H1 (cell line): Measurements from ENCODE around the gene MAP7D1. TPM values are rescaled to one million over a fixed set of nuclear protein-coding genes. Genes with fewer than 3 reads are reported as not detected.

Source experiments
- CTCF ChIA-PET: fragments of 300-600 bp; sonication (Branson Sonifier 250); formaldehyde crosslinking; loops from one replicate; lab custom pipeline; 2021; ENCODE audit not compliant: partially characterized antibody; lab: Charles Lee
- POLR2A ChIA-PET: fragments of 300-600 bp; sonication (Branson Sonifier 250); formaldehyde crosslinking; loops from one replicate; lab custom pipeline; 2021; ENCODE audit warnings: inconsistent platforms; ENCODE audit not compliant: partially characterized antibody; lab: Charles Lee
- DNase-seq, 2 experiments: peaks; one replicate each; pipeline versions ENCODE4 v3.0.0 to v3.0.0-alpha.2; 2010 to 2022; ENCODE audit warnings: low spot score in 2 of 2, low read depth in 1 of 2, mixed read lengths in 1 of 2
- FAIRE-seq: peaks from 2 replicates; lab custom pipeline; 2011; peaks lifted over from hg19 to GRCh38; lab: Jason Lieb, UNC
- H2AFZ ChIP-seq: 2 replicates; pipeline ENCODE4 v1.8.1; 2012; ENCODE audit warnings: low read length, inconsistent platforms
- H2AK5ac ChIP-seq: 2 replicates; pipeline ENCODE4 v1.6.1; 2013; ENCODE audit warnings: low read depth, low read length
- H2BK120ac ChIP-seq: replicated peaks from 2 replicates; pipeline ENCODE3; 2013; ENCODE audit warnings: low read depth, low read length, inconsistent platforms
- H2BK12ac ChIP-seq: 2 replicates; pipeline ENCODE4 v1.6.1; 2013; ENCODE audit warnings: low read depth, low read length
- H2BK15ac ChIP-seq: 2 replicates; pipeline ENCODE4 v1.6.1; 2013; ENCODE audit warnings: low read length
- H2BK20ac ChIP-seq: 2 replicates; pipeline ENCODE4 v1.6.1; 2013; ENCODE audit warnings: low read length
- H2BK5ac ChIP-seq: 2 replicates; pipeline ENCODE4 v1.6.1; 2013; ENCODE audit warnings: low read depth, low read length
- H3K14ac ChIP-seq: 2 replicates; pipeline ENCODE4 v1.6.1; 2013; ENCODE audit warnings: inconsistent platforms; ENCODE audit not compliant: insufficient read length
- H3K18ac ChIP-seq: 2 replicates; pipeline ENCODE4 v1.6.1; 2013; ENCODE audit warnings: low read length; ENCODE audit errors: extremely low read depth
- H3K23ac ChIP-seq: 2 replicates; pipeline ENCODE4 v1.6.1; 2013; ENCODE audit warnings: inconsistent platforms; ENCODE audit not compliant: insufficient read length
- H3K23me2 ChIP-seq: 2 replicates; pipeline ENCODE4 v1.6.1; 2013; ENCODE audit warnings: low read depth, low read length
- H3K27ac ChIP-seq: 2 replicates; pipeline ENCODE4 v1.6.1; 2011; ENCODE audit warnings: low read depth, low read length, inconsistent platforms
- H3K27me3 ChIP-seq, 4 experiments: replicated peaks in 1 of 4; 1 replicate in 1 of 4; 2 replicates in 3 of 4; pipeline versions ENCODE4 v1.6.1 to v1.8.1; 2011 to 2013; ENCODE audit warnings: low read length in 3 of 4, mild to moderate bottlenecking in 3 of 4, inconsistent platforms in 2 of 4, mixed read lengths in 2 of 4, moderate library complexity in 1 of 4; ENCODE audit not compliant: control insufficient read depth in 3 of 4, insufficient read depth in 3 of 4; ENCODE audit errors: extremely low read depth in 1 of 4
- H3K36me3 ChIP-seq, 4 experiments: 2 replicates each; pipeline versions ENCODE4 v1.6.1 to v1.8.1; 2011 to 2013; ENCODE audit warnings: mild to moderate bottlenecking in 4 of 4, low read length in 3 of 4, moderate library complexity in 2 of 4, control low read depth in 1 of 4, inconsistent platforms in 1 of 4; ENCODE audit not compliant: insufficient read depth in 4 of 4, control insufficient read depth in 2 of 4
- H3K4ac ChIP-seq: replicated peaks from 2 replicates; pipeline ENCODE3; 2013; ENCODE audit warnings: low read length, low read depth, mixed read lengths, inconsistent platforms; ENCODE audit not compliant: insufficient read length
- H3K4me1 ChIP-seq, 4 experiments: replicated peaks in 1 of 4; 1 replicate in 1 of 4; 2 replicates in 3 of 4; pipeline versions ENCODE4 v1.6.1 to v1.8.1; 2011 to 2013; ENCODE audit warnings: low read length in 3 of 4, inconsistent platforms in 2 of 4, mixed read lengths in 1 of 4; ENCODE audit not compliant: insufficient read depth in 4 of 4, control insufficient read depth in 3 of 4
- H3K4me2 ChIP-seq, 2 experiments: 2 replicates each; pipeline versions ENCODE4 v1.6.1 to v1.8.1; 2011 to 2013; ENCODE audit warnings: low read depth in 2 of 2, low read length in 2 of 2, control low read depth in 1 of 2, inconsistent platforms in 1 of 2, mild to moderate bottlenecking in 1 of 2; ENCODE audit not compliant: insufficient read depth in 1 of 2
- H3K4me3 ChIP-seq, 4 experiments: fragments of 200-600, 300-600 bp in 1 of 4; sonication (generic), shearing (Covaris generic), sonication (Bioruptor Twin) in 1 of 4; 2 replicates each; pipeline versions ENCODE4 v1.5.1 to v1.8.1; 2011 to 2016; ENCODE audit warnings: low read length in 4 of 4, low read depth in 3 of 4, control low read depth in 2 of 4, inconsistent platforms in 2 of 4, mild to moderate bottlenecking in 2 of 4, mixed read lengths in 1 of 4, moderate library complexity in 1 of 4; ENCODE audit not compliant: insufficient read depth in 2 of 4; ENCODE audit errors: extremely low read depth in 1 of 4
- H3K56ac ChIP-seq: replicated peaks from 2 replicates; pipeline ENCODE3; 2013; ENCODE audit warnings: low read depth, mild to moderate bottlenecking, mixed read lengths, low read length, inconsistent platforms; ENCODE audit not compliant: insufficient read length
- H3K79me1 ChIP-seq: 2 replicates; pipeline ENCODE4 v1.6.1; 2013; ENCODE audit warnings: low read depth, low read length, control low read depth
- H3K79me2 ChIP-seq, 2 experiments: 2 replicates each; pipeline versions ENCODE4 v1.6.1 to v1.8.1; 2012 to 2013; ENCODE audit warnings: low read length in 2 of 2, mild to moderate bottlenecking in 2 of 2, inconsistent platforms in 1 of 2; ENCODE audit not compliant: insufficient read depth in 2 of 2, control insufficient read depth in 1 of 2
- H3K9ac ChIP-seq, 4 experiments: replicated peaks in 1 of 4; 1 replicate in 1 of 4; 2 replicates in 3 of 4; pipeline versions ENCODE4 v1.6.1 to v1.8.1; 2011 to 2013; ENCODE audit warnings: low read depth in 3 of 4, low read length in 3 of 4, control low read depth in 2 of 4, mild to moderate bottlenecking in 2 of 4, moderate library complexity in 2 of 4, inconsistent platforms in 1 of 4; ENCODE audit errors: extremely low read depth in 1 of 4
- H3K9me3 ChIP-seq, 2 experiments: 2 replicates each; pipeline versions ENCODE4 v1.6.1 to v1.8.1; 2012 to 2013; ENCODE audit warnings: mild to moderate bottlenecking in 2 of 2, moderate library complexity in 2 of 2, control low read depth in 1 of 2, inconsistent platforms in 1 of 2, low read depth in 1 of 2, low read length in 1 of 2, mixed read lengths in 1 of 2; ENCODE audit not compliant: insufficient read depth in 2 of 2
- H4K20me1 ChIP-seq, 2 experiments: replicated peaks in 1 of 2; 2 replicates each; pipeline versions ENCODE3 to v1.8.1; 2011 to 2013; ENCODE audit warnings: inconsistent platforms in 2 of 2, low read length in 2 of 2, mild to moderate bottlenecking in 1 of 2; ENCODE audit not compliant: insufficient read depth in 2 of 2, control insufficient read depth in 1 of 2
- H4K5ac ChIP-seq: 2 replicates; pipeline ENCODE4 v1.6.1; 2013; ENCODE audit warnings: low read length, low read depth, mixed read lengths, inconsistent platforms; ENCODE audit not compliant: insufficient read length
- H4K8ac ChIP-seq: 2 replicates; pipeline ENCODE4 v1.8.0; 2013; ENCODE audit warnings: mild to moderate bottlenecking, moderate library complexity, low read length, inconsistent platforms; ENCODE audit not compliant: insufficient read depth; ENCODE audit errors: extremely low read depth
- H4K91ac ChIP-seq: replicated peaks from 2 replicates; pipeline ENCODE3; 2013; ENCODE audit warnings: low read length, mixed read lengths, inconsistent platforms; ENCODE audit not compliant: insufficient read length
- EGR1 ChIP-seq: IDR thresholded peaks from 2 replicates; pipeline ENCODE4 v1.6.1; 2011; ENCODE audit warnings: low read depth, low read length, borderline replicate concordance
- GTF2F1 ChIP-seq: IDR thresholded peaks from 2 replicates; pipeline ENCODE4 v1.6.1; 2012; ENCODE audit warnings: low read depth, low read length, improper control_type of control experiment, borderline replicate concordance
- POU5F1 ChIP-seq: IDR thresholded peaks from 2 replicates; pipeline ENCODE4 v1.6.1; 2011; ENCODE audit warnings: low read depth, mild to moderate bottlenecking, low read length, moderate library complexity
- SIRT6 ChIP-seq: IDR thresholded peaks from one replicate; pipeline ENCODE4 v1.7.1; 2012; ENCODE audit warnings: low read length, inconsistent platforms
- SIX5 ChIP-seq: IDR thresholded peaks from 2 replicates; pipeline ENCODE4 v1.6.1; 2011; ENCODE audit warnings: mild to moderate bottlenecking, low read depth, low read length
- SP1 ChIP-seq: IDR thresholded peaks from 2 replicates; pipeline ENCODE4 v1.6.1; 2011; ENCODE audit warnings: low read depth, low read length
- SP2 ChIP-seq: IDR thresholded peaks from 2 replicates; pipeline ENCODE4 v1.6.1; 2012; ENCODE audit warnings: mild to moderate bottlenecking, low read length, inconsistent platforms
- TAF1 ChIP-seq: IDR thresholded peaks from 2 replicates; pipeline ENCODE4 v1.6.1; 2011; ENCODE audit warnings: mild to moderate bottlenecking, low read depth, low read length
- TAF7 ChIP-seq: optimal IDR thresholded peaks from 2 replicates; pipeline ENCODE3; 2011; ENCODE audit warnings: low read depth, mild to moderate bottlenecking, inconsistent platforms, low read length, moderate library complexity, borderline replicate concordance
- TCF12 ChIP-seq: IDR thresholded peaks from 2 replicates; pipeline ENCODE4 v1.6.1; 2011; ENCODE audit warnings: low read depth, mild to moderate bottlenecking, low read length
- WGBS, 2 experiments: shearing (Covaris generic) in 1 of 2; methylation state at CpG; one replicate each; pipeline versions ENCODE4 v1.1.6 to v1.1.7; 2013 to 2015; ENCODE audit warnings: low lambda C conversion rate in 2 of 2, mixed read lengths in 2 of 2, inconsistent platforms in 1 of 2, low coverage in 1 of 2, missing lambda C conversion rate in 1 of 2; ENCODE audit not compliant: insufficient replicate concordance in 2 of 2, insufficient coverage in 1 of 2, insufficient read length in 1 of 2; ENCODE audit errors: extremely low coverage in 1 of 2, missing lambda C conversion rate in 1 of 2; 5-methylcytosine and 5-hydroxymethylcytosine counted together
- polyA plus RNA-seq, 7 experiments: library from polyadenylated mRNA; depleted of rRNA in 3 of 7; stranded (reverse) in 5 of 7; unstranded in 2 of 7; fragments of >200 nt in 5 of 7; fragments of 200-250 nt in 2 of 7; gene quantifications; 1 replicate in 5 of 7; 2 replicates in 1 of 7; 4 replicates in 1 of 7; pipeline versions ENCODE4 v1.2.1 to v1.2.3, GENCODE V29; 2011 to 2013; ENCODE audit warnings: missing spikeins in 2 of 7, mixed read lengths in 2 of 7
- total RNA-seq: library from RNA; stranded (reverse); fragmentation: NEBNext Ultra II Directional; extraction: Animal tissue kit (Norgen Biotek cat#: 25700); gene quantifications from 2 replicates; pipeline ENCODE4 v1.2.1, GENCODE V29; 2021
- TF ChIP-seq, protein P1 (sequence below): IDR thresholded peaks from 2 replicates; pipeline ENCODE4 v1.6.1; 2011; ENCODE audit warnings: low read depth, mild to moderate bottlenecking, low read length; ENCODE audit not compliant: insufficient read depth

MAP7D1 gene
- total and polyA plus RNA-seq, 2 of the 8 experiments (the other 6 are each of a cell fraction or from before 2014, with no cell fraction given), result 18.2 to 52.4 TPM

GRCh38 chr1:36222481-36223380, 66.8 kb downstream of the MAP7D1 start:
- CTCF ChIA-PET, result interaction anchor here (1.2 to 5.0 kb wide), 6 partner anchors 13 to 87 kb away, joined by 3 to 38 read pairs (median 8); partner anchors contain the start of gene TRAPPC3
- Histone ChIP-seq H3K14ac (no peak overlapping the region), H2AK5ac (no peak overlapping the region), H3K4ac (no peak overlapping the region), H3K18ac (peak overlapping the region; percentile 68; the same call in 1 of the 2 replicates), H3K4me1 (peaks cover 0 to 3% (median 0%) of the 10 kb centered on the region in 4 experiments; a peak in 1 of 7 replicates), H2BK5ac (peak overlapping the region; percentile 95), H3K9ac (peak overlapping the region in 2 of 4 experiments; percentile 81 to 85; a peak in 2 of 7 replicates), H4K8ac (0 out of 2 replicates have a peak overlapping the region, but pooled peaks have one; percentile 39), H3K9me3 (no peaks in the 10 kb centered on the region), H3K79me2 (peaks cover 29 to 34% of the 10 kb centered on the region in 2 experiments), H3K23ac (no peak overlapping the region), H3K27ac (peak overlapping the region; percentile 80; the same call in 1 of the 2 replicates), H4K20me1 (peaks cover 12 to 17% of the 10 kb centered on the region in 2 experiments), H2BK120ac (no peak overlapping the region), H2BK15ac (no peak overlapping the region), H4K91ac (peak overlapping the region; percentile 7), H3K79me1 (no peaks in the 10 kb centered on the region), H4K5ac (peak overlapping the region; percentile 58), H2AFZ (peak overlapping the region; percentile 82; the same call in 1 of the 2 replicates), H3K27me3 (no peaks in the 10 kb centered on the region), H3K36me3 (peaks cover 0 to 9% (median 4%) of the 10 kb centered on the region in 4 experiments; a peak in 4 of 8 replicates), H3K23me2 (peaks cover 2% of the 10 kb centered on the region), H2BK20ac (no peak overlapping the region), H3K56ac (no peak overlapping the region), H2BK12ac (peak overlapping the region; percentile 63; the same call in 1 of the 2 replicates), H3K4me2 (peak overlapping the region; percentile 85 to 94), H3K4me3 (peak overlapping the region in 3 of 4 experiments; percentile 51 to 93 (median 64); a peak in 4 of 8 replicates)
- POLR2A ChIA-PET, result interaction anchor here (0.8 to 5.0 kb wide), 10 partner anchors 10 to 241 kb away, joined by 3 to 48 read pairs (median 5); partner anchors contain the start of genes MAP7D1 and MRPS15
- FAIRE-seq (no peak), DNase-seq (no peak)
- 90% methylated on average over 33 of the region's 33 CpGs; no CpG with 5 or more reads in 1 of the 2 experiments for whole genome bisulfite sequencing, 2 experiments
- TF ChIP-seq SIRT6 (no peak), SP2 (no peak), TCF12 (no peak), TAF7 (no peak), POU5F1 (no peak), SIX5 (no peak), GTF2F1 (no peak), SP1 (no peak), EGR1 (no peak), TAF1 (no peak)
- TF ChIP-seq, protein P1, sequence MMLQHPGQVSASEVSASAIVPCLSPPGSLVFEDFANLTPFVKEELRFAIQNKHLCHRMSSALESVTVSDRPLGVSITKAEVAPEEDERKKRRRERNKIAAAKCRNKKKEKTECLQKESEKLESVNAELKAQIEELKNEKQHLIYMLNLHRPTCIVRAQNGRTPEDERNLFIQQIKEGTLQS, result no peak
